Karpas-422 (cell line): Measurements from ENCODE around the gene JPH3. TPM values are rescaled to one million over a fixed set of nuclear protein-coding genes. Genes with fewer than 3 reads are reported as not detected.

Source experiments
- DNase-seq: peaks from one replicate; pipeline ENCODE4 v3.0.0-alpha.2; 2015
- H2AFZ ChIP-seq: fragments of 200-600 bp; sonication (generic); 2 replicates; pipeline ENCODE4 v1.6.1; 2014; ENCODE audit warnings: antibody characterized with exemption, low read length, mixed read lengths
- H3K27ac ChIP-seq: fragments of 200-600 bp; sonication (generic); 2 replicates; pipeline ENCODE4 v1.5.1; 2014; ENCODE audit warnings: mild to moderate bottlenecking, low read length, moderate library complexity
- H3K27me3 ChIP-seq: fragments of 200-600 bp; sonication (generic); 2 replicates; pipeline ENCODE4 v1.6.1; 2014; ENCODE audit warnings: low read length, mixed read lengths
- H3K36me3 ChIP-seq: fragments of 200-600 bp; sonication (generic); 2 replicates; pipeline ENCODE4 v1.6.1; 2014; ENCODE audit warnings: low read length, mixed read lengths; ENCODE audit not compliant: insufficient read depth
- H3K4me1 ChIP-seq: fragments of 200-600 bp; sonication (generic); 2 replicates; pipeline ENCODE4 v1.6.1; 2014; ENCODE audit warnings: mild to moderate bottlenecking, low read length, mixed read lengths
- H3K4me2 ChIP-seq: fragments of 200-600 bp; sonication (generic); 2 replicates; pipeline ENCODE4 v1.6.1; 2014; ENCODE audit warnings: low read length, low read depth, mild to moderate bottlenecking; ENCODE audit not compliant: poor library complexity, severe bottlenecking
- H3K4me3 ChIP-seq: fragments of 200-600 bp; sonication (generic); 2 replicates; pipeline ENCODE4 v1.5.1; 2014; ENCODE audit warnings: mild to moderate bottlenecking, antibody characterized with exemption, low read length, mixed read lengths
- H3K79me2 ChIP-seq: fragments of 200-600 bp; sonication (generic); 2 replicates; pipeline ENCODE4 v1.6.1; 2014; ENCODE audit warnings: mild to moderate bottlenecking, low read length, mixed read lengths
- H3K9ac ChIP-seq: fragments of 200-600 bp; sonication (generic); 2 replicates; pipeline ENCODE4 v1.6.0; 2014; ENCODE audit warnings: low read length
- H3K9me2 ChIP-seq: fragments of 200-600 bp; sonication (generic), shearing (Covaris generic); replicated peaks from 2 replicates; pipeline ENCODE4 v1.6.0; 2014; ENCODE audit warnings: mild to moderate bottlenecking, low read length, moderate library complexity; ENCODE audit not compliant: insufficient read depth
- H3K9me3 ChIP-seq: fragments of 300-700, 200-600 bp; sonication (generic); 2 replicates; pipeline ENCODE4 v1.6.1; 2014; ENCODE audit warnings: low read length, mixed read lengths
- H4K20me1 ChIP-seq: fragments of 200-600 bp; sonication (generic); 2 replicates; pipeline ENCODE4 v1.6.1; 2014; ENCODE audit warnings: mild to moderate bottlenecking, antibody characterized with exemption, low read length, low read depth; ENCODE audit not compliant: insufficient read depth
- total RNA-seq: library from RNA; depleted of rRNA; stranded (reverse); fragments of >200 nt; shearing (Covaris generic); gene quantifications from 2 replicates; pipeline ENCODE4 v1.2.3, GENCODE V29; 2014; ENCODE audit warnings: low replicate concordance

The JPH3 gene
- total RNA-seq, 1 experiment from 2014 or later, result not detected

DNA sequence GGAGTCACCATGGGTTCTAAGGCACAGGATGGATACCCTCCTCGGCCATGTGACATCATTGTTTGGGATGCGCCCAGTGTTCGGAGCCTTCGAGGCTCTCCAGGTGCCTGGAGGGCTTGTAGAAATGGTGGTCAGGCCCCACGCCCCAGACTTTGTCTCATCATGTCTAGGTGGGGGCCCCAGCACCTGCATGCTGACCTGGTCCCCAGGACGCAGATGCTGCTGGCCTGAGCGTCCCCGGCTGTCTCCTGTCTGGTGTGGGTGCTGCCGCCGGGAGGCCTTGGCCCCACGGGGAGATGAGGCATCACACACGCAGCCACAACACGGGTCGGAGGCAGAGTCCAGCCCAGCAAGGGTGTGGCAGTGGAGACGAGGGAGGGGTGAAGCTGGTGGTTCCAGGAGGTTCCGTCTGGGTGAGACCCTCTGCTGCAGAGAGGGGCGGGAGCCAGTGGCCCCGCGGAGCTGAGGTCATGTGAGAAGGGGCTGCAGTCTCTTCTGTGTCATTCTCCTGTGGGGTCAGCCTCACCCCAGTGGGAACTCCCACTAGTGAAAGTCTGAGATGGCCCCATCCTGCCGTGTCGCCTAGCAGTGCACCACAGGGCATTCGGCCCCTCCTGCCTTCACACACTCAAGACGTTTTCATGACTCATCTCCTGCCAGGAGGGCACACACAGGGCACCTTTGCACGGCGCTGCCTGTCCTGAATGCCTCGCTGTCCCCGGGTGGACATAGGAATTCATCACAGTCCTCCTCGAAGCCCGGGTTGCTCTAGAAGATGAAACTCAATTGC, 46.6 kb downstream of the JPH3 start:
- no peak for DNase-seq
- Histone ChIP-seq H3K4me1 (no peaks in the 10 kb centered on the region), H3K9me2 (no peaks in the 10 kb centered on the region), H3K9ac (no peak overlapping the region), H3K9me3 (no peaks in the 10 kb centered on the region), H4K20me1 (no peaks in the 10 kb centered on the region), H3K4me3 (no peak overlapping the region), H3K79me2 (no peaks in the 10 kb centered on the region), H3K36me3 (no peaks in the 10 kb centered on the region), H3K27ac (no peak overlapping the region), H3K27me3 (no peaks in the 10 kb centered on the region), H3K4me2 (no peak overlapping the region), H2AFZ (no peak overlapping the region)

DNA sequence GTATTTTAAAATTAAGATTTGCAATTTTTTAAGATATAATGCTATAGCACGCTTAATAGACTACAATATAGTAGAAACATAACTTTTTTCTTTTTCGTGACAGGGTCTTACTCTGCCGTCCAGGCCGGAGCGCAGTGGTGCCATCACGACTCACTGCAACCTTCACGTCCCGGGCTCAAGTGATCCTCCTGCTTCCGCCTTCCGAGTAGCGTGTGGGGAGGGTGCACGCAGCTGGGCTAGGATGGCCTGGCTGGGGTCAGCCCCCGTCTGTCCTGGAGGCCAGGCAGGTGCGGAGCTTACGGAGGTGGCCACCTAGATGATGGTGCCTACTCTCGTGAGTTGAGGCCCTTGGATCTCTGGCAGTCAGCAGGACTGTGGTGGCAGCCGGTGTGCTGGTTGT, 50.1 kb downstream of the JPH3 start:
- H3K9ac ChIP-seq, result no peak overlapping the region
- no peaks in the 10 kb centered on the region for H3K27me3 ChIP-seq
- DNase-seq, result no peak
- H3K79me2 ChIP-seq, result no peaks in the 10 kb centered on the region
- no peak overlapping the region for H2AFZ ChIP-seq
- H3K9me3 ChIP-seq, result no peaks in the 10 kb centered on the region
- H3K4me1 ChIP-seq, result no peaks in the 10 kb centered on the region
- no peak overlapping the region for H3K27ac ChIP-seq
- no peaks in the 10 kb centered on the region for H4K20me1 ChIP-seq
- H3K36me3 ChIP-seq, result no peaks in the 10 kb centered on the region
- no peaks in the 10 kb centered on the region for H3K9me2 ChIP-seq
- H3K4me3 ChIP-seq, result no peak overlapping the region
- no peak overlapping the region for H3K4me2 ChIP-seq

DNA sequence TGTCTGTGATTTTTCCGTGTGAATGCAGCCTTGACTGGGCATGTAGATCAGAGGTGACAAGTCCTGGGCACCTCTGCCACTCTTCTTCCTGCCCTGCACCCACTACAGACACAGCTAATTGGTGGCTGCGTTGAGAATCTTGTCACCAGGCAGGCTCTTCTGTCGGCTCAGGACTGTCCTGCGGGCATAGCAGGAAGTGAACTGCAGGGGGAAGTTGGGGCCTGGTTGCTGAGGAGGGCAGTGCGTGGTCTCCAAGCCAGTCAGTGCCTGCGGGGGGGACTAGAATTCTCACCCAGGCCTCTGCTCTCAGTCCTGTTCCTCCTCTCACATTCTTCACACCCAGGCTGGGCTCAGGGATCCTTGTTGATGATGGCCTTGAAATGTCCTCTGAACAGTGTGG, 50.5 kb downstream of the JPH3 start:
- no peaks in the 10 kb centered on the region for H3K4me1 ChIP-seq
- H3K79me2 ChIP-seq, result no peaks in the 10 kb centered on the region
- H3K27ac ChIP-seq, result no peak overlapping the region
- H3K9ac ChIP-seq, result no peak overlapping the region
- H3K36me3 ChIP-seq, result no peaks in the 10 kb centered on the region
- no peaks in the 10 kb centered on the region for H4K20me1 ChIP-seq
- H3K27me3 ChIP-seq, result no peaks in the 10 kb centered on the region
- H3K4me3 ChIP-seq, result no peak overlapping the region
- H3K9me3 ChIP-seq, result no peaks in the 10 kb centered on the region
- H2AFZ ChIP-seq, result no peak overlapping the region
- no peak for DNase-seq
- no peaks in the 10 kb centered on the region for H3K9me2 ChIP-seq
- H3K4me2 ChIP-seq, result no peak overlapping the region

- Histone ChIP-seq H2AFZ (no peak overlapping the region), H3K36me3 (no peaks in the 10 kb centered on the region), H3K9me2 (no peaks in the 10 kb centered on the region), H4K20me1 (no peaks in the 10 kb centered on the region), H3K4me1 (no peaks in the 10 kb centered on the region), H3K9ac (no peak overlapping the region), H3K27me3 (no peaks in the 10 kb centered on the region), H3K9me3 (no peaks in the 10 kb centered on the region), H3K4me2 (no peak overlapping the region), H3K79me2 (no peaks in the 10 kb centered on the region), H3K27ac (no peak overlapping the region), H3K4me3 (no peak overlapping the region)
- peak; percentile 60 for DNase-seq
These were observed 50.9 kb downstream of the JPH3 start for GRCh38 chr16:87653234-87653633.

- no peak for DNase-seq
- Histone ChIP-seq H3K4me1 (no peaks in the 10 kb centered on the region), H3K9me3 (no peaks in the 10 kb centered on the region), H3K4me3 (no peak overlapping the region), H2AFZ (no peak overlapping the region), H3K9me2 (no peaks in the 10 kb centered on the region), H3K27ac (no peak overlapping the region), H3K36me3 (no peaks in the 10 kb centered on the region), H3K4me2 (no peak overlapping the region), H3K9ac (no peak overlapping the region), H3K79me2 (no peaks in the 10 kb centered on the region), H3K27me3 (no peaks in the 10 kb centered on the region), H4K20me1 (no peaks in the 10 kb centered on the region)
These were observed 52.5 kb downstream of the JPH3 start for GRCh38 chr16:87654826-87655225.

GRCh38 chr16:87656328-87656727, 54.0 kb downstream of the JPH3 start:
- H4K20me1 ChIP-seq, result no peaks in the 10 kb centered on the region

DNA sequence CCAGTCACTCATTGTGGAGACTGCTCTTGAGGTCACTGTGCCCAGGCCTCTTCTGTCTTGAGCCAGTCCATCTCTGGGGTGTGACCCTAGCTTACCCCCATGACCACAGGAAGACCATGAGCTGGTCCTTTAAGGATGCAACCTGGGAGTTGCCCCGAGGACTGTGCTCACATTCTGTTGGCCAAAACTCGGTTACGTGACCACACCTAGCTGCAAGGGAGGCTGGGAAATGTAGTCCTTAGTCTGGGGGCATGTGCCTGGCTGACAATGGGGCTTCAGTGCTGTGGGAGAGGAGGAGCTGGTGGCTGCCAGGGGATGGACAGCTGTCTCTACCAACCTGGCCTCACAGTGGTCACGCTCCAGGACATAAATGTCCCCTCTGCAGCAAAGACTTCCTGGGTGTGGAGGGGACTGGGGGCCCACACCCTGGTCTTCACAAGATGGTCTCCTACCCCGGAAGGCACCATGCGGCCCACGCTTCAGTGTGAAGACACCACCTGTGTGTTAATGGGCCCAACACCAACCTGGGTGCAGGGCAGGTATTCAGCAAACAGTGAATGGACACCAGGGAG, 55.4 kb downstream of the JPH3 start:
- no peak overlapping the region for H2AFZ ChIP-seq
- H3K79me2 ChIP-seq, result no peaks in the 10 kb centered on the region
- H3K4me3 ChIP-seq, result no peak overlapping the region
- no peaks in the 10 kb centered on the region for H3K36me3 ChIP-seq
- H3K4me1 ChIP-seq, result no peaks in the 10 kb centered on the region
- no peak overlapping the region for H3K27ac ChIP-seq
- peak; percentile 79 for DNase-seq
- H3K9me2 ChIP-seq, result no peaks in the 10 kb centered on the region
- no peaks in the 10 kb centered on the region for H3K9me3 ChIP-seq
- H4K20me1 ChIP-seq, result no peaks in the 10 kb centered on the region
- H3K27me3 ChIP-seq, result no peaks in the 10 kb centered on the region
- no peak overlapping the region for H3K9ac ChIP-seq
- H3K4me2 ChIP-seq, result no peak overlapping the region

More at GRCh38 chr16:87656328-87656727, 54.0 kb downstream of the JPH3 start:
- Histone ChIP-seq H3K4me3 (no peak overlapping the region), H3K9ac (no peak overlapping the region), H2AFZ (no peak overlapping the region), H3K79me2 (no peaks in the 10 kb centered on the region), H3K9me3 (no peaks in the 10 kb centered on the region), H3K27ac (no peak overlapping the region), H3K9me2 (no peaks in the 10 kb centered on the region), H3K27me3 (no peaks in the 10 kb centered on the region), H3K36me3 (no peaks in the 10 kb centered on the region), H3K4me2 (no peak overlapping the region), H3K4me1 (no peaks in the 10 kb centered on the region)
- DNase-seq, result no peak

DNA sequence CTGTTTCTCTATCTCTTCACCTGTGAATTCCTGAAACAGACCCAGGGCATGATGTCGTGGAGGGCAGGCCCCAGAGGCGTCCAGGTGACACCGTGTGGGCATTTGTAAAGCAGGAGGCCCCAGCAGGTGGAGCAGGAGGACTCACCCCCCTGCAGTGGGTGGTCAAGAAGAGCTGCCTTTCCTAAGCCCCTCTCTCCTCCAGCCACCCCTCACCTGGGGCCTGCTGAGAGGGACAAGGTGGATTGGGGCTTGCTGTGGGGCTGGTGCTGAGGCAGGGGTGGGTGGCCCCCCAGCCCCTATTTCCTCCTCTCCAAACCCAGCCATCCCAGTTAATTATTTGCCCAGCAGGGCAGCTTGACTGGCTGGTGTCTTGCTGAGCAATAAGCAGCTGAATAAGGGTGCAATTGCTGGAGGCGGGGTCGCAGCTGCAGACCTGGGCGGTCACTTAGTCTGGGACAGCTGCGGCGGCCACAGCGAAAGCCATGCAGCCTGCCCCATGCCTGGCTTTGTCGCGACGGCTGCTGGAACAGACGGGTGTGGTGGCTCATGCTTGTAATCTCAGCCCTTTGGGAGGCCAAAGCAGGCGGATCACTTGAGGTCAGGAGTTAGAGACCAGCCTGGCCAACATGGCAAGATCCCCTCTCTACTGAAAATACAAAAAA, 56.4 kb downstream of the JPH3 start:
- H3K27me3 ChIP-seq, result no peaks in the 10 kb centered on the region
- H3K4me3 ChIP-seq, result no peak overlapping the region
- no peaks in the 10 kb centered on the region for H3K9me2 ChIP-seq
- H3K9me3 ChIP-seq, result no peaks in the 10 kb centered on the region
- no peak overlapping the region for H3K27ac ChIP-seq
- no peak overlapping the region for H3K4me2 ChIP-seq
- H3K79me2 ChIP-seq, result no peaks in the 10 kb centered on the region
- no peak overlapping the region for H3K9ac ChIP-seq
- H2AFZ ChIP-seq, result no peak overlapping the region
- H4K20me1 ChIP-seq, result no peaks in the 10 kb centered on the region
- H3K36me3 ChIP-seq, result no peaks in the 10 kb centered on the region
- DNase-seq, result no peak
- no peaks in the 10 kb centered on the region for H3K4me1 ChIP-seq
